ELR (cell line): Measurements from ENCODE around the gene CXorf65.

Experiments
- DNase-seq: peaks from one replicate; pipeline ENCODE4 v3.0.0-alpha.2; 2015; ENCODE audit warnings: low read depth

CXorf65 gene

DNA sequence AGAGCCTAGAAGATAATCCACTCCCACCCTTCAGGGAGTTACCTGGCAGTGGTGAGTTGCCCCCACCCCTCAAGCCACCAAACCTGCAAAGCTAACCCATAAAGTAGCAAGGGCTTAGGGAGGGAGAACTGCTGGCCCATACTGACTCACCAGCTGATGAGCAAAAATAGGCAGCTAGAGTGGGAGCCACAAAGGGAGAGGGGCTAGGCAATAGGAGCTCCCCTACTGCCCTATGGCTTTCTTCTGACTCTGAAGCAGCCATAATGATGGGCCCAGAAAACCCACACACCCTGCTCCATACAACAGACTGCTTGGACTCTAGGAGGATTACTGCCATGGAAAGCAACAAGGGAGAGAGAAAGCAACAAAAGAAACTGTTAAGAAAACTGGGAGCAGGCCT lies 46.4 kb downstream of the CXorf65 start:
- DNase-seq, result no peak

GRCh38 chrX:71057848-71058530 lies 48.6 kb downstream of the CXorf65 start:
- DNase-seq, result no peak

DNA sequence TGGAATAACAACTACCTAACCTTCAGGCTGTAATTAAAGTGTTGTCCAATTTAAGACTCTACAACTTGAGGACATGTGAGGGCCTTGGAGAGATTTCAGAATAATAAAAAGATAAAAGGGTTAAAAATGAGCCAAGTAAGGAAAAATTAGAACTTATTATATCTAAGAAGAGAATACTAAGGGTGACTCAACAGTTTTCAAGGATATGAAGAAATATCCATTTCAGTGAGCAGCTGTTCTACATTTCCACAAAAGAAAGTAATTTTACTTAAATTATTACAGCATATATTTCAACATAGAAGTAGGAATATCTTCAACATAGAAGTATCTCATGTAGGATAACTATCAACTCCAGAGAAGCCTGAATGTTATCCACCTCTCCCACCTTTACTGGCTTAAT lies 49.7 kb downstream of the CXorf65 start:
- peak; percentile 5 for DNase-seq
